Inflammatory macrophage treated with lipopolysaccharide for 4 hours (primary cell): ENCODE results near the gene ZNF740.
"Not testable (repeated sequence)": the region's sequence is repeated elsewhere in the genome, so short reads cannot be mapped to it uniquely, and the experiment has no call there.

Experiments used
- DNase-seq: peaks from one replicate; pipeline ENCODE4 v3.0.0-alpha.2; 2020

The ZNF740 gene

DNA sequence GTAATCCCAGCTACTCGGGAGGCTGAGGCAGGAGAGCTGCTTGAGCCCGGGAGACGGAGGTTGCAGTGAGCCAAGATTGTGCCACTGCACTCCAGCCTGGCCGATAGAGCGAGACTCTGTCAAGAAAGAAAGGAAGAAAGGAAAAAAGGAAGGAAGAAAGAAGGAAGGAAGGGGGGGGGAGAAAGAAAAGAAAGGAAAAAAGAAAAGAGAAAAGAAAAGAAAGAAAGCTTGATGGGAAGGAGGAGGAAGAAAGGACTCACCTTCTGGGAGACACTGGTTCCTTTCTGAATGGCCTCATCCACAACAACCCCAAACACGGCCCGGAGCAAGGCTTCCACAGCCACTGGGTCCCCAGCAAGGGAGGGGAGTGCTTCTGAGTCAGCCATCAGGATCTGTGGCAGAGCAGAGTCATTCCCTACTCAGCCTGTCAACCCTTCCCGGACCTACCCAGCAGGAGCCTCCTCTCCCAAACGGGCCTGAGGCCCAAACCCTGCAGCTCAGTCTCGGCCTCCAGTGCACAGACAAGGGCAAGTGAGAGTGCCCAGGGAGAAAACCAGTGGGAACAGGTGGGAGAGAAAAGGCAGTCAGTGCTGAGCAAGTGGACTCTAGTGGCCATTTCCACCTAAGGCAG, 7.3 kb upstream of the ZNF740 start:
- no peak for DNase-seq

DNA sequence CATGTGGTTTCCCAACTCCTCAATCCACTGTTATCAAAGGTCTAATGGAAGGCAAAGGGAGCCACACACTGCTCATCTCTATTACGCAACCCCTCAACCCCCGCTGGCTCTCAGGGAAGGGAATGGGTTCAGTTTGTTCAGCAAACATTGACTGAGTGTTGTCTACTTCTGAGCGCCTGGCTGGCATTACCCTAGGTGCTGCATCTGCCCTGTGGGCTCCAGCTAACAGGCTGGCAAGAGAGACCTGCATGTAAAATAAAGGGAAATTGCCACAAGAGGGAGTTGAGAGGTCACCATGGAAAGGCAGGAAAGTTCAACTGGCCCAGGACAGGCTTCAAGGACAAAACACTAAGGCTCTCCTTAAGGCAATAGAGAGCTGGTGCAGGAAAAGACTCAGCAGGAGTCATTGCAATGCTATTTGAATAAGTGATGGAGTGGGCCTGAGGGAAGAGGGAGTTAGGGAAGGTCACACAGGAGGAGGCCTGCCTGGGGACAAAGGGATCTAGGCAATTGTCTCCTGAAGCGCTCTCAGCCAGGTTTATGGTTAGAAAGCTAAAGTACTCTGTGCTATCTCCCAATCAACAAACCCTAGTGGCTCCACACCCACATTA, 5.5 kb upstream of the ZNF740 start:
- DNase-seq: peak; percentile 47

DNA sequence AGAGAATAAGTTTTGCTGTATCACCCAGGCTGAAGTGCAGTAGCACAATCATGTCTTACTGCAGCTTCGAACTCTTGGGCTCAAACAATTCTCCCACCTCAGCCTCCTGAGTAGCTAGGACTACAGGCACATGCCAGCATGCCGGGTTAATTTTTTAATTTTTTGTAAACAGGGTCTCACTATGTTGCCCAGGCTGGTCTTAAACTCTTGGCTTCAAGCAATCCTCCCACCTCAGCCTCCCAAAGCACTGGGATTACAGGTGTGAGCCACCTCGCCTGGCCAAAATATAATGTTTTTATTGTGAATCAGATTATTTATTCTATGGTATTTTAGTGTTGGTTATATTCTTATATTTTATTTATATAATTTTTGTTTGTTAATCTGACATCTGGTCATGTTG, 3.8 kb upstream of the ZNF740 start:
- no peak for DNase-seq

DNA sequence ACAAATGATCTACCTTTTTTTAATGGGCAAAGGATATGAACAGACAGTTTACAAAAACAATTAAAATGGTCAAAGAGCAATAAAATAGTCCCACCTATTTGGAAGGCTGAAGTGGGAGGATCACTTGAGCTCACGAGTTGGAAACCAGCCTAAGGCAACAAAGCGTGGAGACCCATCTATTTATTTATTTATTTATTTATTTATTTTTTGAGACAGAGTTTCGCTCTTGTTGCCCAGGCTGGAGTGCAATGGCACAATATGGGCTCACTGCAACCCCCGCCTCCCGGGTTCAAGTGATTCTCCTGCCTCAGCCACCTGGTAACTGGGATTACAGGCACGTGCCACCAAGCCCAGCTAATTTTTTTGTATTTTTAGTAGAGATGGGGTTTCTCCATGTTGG, 3.1 kb upstream of the ZNF740 start:
- DNase-seq: not testable (repeated sequence)

DNA sequence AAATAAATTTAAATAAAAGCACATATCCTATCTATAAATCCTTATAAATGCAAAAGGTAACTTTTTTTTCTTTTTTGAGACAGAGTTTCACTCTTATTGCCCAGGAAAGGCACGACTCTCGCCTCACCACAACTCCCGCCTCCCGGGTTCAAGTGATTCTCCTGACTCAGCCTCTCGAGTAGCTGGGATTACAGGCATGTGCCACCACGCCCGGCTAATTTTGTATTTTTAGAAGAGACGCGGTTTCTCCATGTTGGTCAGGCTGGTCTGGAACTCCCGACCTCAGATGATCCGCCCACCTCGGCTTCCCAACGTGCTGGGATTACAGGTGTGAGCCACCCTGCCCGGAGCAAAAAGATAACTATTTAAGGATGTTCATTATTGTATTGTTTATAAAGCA, 1.7 kb upstream of the ZNF740 start:
- DNase-seq: not testable (repeated sequence)

DNA sequence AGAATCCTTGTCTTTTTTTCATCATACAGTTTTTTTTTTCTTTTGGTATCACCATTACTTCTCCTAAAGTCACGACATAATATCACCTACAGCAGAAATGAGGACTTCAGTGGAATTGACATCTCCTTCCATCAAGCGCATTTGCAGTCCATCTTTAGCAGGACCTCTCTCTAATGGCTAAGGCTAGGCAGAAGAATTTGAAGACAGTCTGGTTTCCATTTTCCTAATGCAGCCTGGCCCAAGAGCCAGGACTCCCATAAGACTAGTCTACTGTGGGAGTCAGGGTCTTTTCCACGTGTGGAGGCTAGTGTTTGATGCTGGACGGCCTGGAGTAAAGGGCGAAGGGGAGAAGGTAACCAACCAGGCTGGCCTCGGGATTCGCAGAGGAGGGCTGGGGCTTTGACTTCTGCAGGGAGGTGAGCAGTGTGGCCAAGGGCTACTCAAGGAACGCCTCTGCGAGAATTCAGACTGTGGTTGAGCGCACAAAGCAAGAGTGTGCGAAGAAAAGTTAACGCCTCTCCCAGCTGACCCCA, 769 bp upstream of the ZNF740 start:
- peak; percentile 27 for DNase-seq

DNA sequence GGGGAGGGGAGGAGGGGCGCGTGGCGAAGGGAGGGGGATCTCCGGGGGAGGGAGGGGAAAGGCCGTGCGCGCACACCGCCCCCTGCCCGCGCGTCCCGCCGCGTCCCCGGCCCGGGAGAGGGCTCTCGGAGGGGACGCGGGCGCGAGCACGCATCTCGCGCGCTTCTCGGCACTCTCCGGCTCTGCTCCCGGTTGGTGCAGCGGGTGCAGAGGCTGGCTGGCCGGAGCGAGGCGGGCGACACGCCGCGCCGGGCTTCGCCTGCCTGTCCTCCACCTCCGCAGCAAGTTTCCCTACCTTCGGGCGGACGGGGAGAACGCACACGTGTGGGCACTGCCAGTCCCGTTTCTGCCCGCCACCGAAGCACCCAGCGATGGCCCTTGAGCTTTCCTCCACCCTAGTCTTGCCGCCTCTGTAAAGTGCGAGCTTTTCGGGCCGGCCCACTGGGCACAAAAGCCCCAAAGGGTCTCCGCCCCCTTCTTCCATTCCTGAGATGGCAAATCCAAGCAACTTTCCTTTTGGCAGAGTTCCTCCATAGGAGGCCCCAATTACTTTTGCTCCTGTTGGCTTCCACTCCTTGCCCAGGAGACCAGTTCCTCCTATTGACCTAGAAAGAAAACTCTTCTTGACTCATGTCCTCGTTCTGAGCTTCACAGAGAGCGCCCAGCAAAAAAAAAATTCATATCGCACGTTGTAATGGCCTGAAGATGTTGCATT, 566 bp downstream of the ZNF740 start:
- DNase-seq: peak; percentile 54

DNA sequence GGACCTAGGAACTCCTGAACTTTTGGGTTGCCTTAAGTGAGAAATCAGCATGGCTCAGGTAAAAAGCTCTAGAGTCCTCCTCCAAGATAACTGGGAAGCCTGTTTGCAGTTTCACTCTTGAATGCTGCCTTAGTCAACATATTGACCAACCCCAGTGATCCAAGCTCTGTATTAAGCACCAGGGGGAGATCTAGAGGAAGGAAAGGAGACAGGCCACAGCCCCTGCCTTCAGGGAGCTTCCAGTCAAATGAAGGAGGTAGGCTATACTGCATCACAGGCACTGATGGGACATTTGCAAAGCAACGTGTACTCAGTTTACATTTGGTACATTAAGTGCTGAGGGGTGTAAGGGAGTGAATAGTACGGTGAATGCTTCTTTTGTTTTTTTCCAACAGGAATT, 1.4 kb downstream of the ZNF740 start:
- DNase-seq: peak; percentile 11

DNA sequence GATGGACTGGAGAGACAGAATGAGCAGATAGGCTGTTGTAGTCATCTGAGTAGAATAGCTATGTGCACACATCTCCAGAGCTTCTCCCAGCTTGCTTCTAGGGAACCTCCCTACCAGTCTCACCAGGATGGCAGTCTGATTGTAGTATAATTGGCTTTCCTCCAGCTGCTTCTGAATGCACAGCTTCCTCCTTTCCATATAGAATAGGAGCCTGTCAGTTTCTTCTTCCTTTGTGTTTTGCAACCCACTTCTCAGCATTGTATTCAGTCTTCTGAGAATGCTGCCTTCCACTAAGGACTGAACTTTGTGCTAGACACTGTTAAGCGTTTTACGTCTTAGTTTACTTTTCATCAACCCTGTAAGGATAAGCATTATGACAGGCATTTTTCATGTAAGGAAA, 2.4 kb downstream of the ZNF740 start:
- DNase-seq: peak; percentile 75

DNA sequence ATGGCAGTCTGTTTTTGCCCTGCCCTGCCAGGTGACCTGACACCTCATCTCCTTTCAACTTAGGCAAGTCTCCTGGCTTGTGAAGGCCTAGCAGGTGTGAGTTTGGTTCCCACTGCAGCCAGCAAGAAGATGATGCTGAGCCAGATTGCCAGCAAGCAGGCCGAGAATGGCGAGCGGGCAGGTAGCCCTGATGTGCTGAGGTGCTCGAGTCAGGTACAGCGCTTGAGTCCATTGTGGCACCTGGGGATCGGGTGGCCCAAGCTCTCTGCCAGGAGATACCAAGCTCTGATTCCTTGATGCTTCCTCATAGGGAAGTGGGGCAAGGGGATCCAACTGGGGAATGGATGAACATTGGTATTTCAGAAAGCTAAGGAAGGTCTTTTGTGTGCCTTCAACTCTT, 4.3 kb downstream of the ZNF740 start:
- no peak for DNase-seq

DNA sequence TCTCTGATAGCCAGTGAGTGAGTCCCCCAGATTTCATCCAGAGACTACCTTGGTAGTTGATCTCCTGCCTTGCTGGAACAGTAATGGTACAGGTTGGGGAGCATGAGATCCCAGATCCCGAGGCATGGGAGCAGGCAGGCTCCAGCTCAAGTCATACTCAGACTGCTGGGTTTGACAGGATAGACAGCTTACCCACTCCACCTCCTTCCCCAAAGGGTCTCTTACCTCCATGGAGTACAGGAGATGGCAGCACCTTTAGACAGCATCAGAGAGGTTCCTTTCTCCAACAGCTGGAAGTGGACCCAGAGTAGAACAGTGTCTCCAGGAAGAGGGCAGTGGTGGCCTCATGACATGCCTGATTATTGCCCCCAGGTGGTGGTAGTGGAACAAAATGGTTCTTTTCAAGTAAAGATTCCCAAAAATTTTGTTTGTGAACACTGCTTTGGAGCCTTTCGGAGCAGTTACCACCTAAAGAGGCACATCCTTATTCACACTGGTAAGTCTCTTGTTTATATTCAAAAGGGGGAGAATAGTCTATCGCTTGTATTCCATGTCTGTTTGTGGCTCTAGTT, 5.1 kb downstream of the ZNF740 start:
- no peak for DNase-seq

DNA sequence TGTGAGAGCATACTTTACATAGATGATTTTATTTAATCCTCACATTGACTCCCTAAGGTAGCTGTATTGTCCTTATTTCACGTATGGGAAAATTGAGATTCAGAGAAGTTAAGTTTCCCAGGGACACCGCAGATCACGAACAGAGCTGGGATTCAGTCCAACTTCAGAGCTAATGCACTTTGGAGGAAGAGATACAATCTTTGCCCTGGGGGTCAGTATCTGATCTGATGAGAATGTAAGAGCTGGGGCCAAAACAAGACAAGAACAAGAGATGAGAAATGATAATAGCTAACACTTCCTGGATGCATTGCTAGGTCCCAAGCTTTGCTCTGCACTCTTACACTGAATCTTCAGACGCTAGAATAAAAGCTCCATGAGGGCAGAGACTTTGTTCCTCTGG, 6.2 kb downstream of the ZNF740 start:
- DNase-seq: no peak

DNA sequence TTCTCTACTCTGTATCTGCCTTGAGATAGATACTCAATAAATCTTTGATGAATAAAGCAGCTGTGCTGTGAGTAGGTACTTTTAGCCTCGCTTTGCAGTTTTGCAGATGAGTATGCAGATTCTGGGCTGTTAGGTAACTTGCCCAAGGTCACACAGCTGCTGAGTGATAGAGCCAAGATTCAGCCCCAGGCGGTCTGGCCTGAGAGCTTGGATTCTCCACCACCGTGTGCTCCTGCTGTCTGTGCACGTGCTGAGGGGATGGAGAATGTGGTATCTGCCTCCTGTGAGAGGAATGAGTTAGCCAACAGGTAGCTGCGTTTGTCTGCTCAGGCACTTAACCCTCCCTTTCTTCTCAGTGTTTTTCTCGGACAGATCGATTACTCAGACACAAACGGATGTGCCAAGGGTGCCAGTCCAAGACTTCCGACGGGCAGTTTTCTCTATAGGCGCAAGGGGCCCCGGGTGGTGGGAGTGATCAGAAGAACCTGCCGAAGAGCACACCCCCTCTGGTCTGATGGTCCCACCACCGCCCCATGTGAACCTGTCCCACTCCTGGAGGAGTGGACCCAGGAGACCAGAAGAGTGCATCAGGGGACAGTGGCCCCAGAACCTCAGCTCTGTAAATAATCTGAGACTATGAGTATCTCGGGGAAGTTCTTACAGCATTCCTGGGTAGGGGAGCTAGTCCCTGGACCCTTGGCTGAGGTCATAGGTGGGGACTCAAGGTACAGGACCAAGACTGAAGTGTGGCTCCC, 6.8 kb downstream of the ZNF740 start:
- no peak for DNase-seq

DNA sequence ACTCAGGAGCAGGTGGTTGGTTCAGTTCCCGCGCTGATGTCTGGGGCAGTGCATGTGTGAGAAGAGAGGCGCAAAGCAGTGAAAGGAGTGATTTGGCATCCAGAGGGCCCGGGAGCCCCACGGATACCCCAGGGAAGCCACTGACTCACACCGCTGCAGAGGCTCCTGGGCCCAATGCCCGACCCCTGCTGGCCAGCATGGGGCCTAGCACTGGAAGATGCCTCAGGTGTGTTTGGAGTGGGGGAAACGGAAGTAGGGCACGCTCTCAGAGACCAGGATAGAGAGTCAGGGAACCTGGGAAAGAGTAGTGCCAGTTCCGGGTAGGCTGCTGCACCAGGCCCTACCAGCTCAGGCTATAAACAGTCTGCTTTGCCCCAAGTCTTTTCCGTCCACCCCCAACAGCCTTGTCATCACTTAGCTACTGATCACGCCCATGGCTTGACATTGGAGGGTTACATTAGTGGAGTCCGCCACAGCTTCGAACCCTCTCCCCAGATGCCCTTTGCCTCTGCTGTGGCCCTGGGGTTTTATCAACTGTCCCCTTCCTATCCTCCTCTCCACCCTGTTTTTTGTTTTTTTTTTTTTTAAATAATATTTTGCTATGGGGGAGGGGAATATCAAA, 9.7 kb downstream of the ZNF740 start:
- no peak for DNase-seq

DNA sequence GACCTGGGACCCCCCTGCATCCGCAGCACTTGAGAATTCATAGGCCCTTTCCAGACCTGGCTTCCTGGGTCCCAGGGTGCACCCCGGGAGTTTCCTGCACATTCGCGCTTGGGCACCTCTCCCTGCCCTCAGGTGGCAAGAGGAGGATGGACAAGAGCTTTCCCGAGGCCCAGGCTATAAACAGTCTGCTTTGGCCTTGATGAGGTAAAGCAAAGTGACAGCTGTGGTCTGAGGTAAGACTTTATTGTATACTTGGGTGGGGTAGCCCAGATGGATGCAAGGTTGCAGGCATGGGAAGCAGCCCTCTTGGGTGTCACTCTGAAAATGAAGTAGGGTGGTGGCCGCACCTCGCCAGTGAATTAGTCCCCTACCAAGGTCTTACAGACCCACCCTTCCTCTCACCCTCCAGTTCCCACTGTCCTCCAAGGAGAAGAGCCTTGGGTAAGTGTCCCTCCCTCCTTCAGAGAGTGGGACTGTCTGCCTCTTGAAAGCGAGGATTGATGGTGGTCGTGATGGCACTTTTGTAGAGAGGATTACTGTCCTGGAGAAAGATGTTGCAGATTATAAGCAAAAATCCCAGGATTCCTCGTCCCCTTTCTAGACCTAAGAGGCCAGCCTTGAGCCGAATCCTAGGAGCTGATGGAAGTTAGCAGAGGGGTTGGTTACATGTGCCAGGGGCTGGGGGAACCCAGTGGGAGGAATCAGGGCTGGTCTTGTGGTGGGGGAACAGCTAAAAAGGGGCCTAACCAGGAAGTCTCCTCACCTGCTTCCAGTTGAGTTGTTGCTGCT, 10.8 kb downstream of the ZNF740 start:
- DNase-seq: no peak

DNA sequence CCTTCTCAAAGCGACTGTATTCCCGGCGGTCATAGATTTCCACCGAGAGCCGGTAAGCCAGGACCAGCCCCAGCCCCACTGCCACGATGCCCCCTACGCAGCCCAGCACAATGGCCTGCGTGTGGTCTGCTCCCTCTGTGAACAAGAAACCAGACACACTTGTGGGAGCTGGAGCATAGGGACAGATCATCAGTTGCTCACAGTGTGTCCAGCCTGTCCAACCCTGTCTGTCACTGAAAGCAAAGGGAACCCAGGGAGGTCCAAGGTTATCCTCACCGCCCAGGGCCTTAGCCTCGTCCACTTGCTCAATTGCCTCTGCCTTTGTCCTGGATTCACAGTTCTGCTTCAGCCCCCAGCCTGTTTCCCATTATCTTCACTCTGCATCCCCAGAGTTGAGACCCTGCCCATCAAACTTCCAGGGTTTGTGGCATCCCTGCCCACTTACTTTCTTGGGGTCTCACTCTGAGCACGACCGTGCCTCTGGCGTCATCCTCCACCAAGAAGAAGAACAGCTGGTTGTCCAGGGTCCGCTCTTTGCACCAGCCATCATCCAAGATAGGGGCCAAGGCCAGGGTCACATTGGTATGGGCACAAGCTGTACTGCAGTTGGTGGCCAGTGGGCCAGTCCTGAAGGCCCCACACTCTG, 11.5 kb downstream of the ZNF740 start:
- no peak for DNase-seq

DNA sequence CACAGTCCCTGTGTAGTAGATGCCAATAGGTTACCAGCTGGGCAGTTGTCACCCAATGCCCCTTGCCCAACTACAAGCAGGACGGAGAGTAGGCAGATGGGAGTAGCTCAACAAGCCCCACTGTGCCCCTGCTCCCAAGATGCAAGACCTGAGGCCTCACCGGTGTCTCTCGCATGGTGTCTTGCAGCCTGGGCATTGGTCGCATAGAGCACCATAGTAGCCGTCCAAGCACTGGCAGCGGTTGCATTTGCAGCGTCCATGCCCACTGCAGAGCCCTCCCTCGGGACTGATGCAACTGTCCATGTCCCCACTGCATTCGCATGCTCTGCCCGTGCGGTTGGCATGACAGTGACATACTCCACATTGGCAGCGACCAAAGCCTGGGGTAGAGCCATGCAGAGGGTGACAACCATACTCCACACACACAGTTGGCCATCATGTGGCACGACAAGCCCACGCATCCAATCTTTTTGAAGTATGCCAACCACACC, 12.1 kb downstream of the ZNF740 start:
- no peak for DNase-seq

DNA sequence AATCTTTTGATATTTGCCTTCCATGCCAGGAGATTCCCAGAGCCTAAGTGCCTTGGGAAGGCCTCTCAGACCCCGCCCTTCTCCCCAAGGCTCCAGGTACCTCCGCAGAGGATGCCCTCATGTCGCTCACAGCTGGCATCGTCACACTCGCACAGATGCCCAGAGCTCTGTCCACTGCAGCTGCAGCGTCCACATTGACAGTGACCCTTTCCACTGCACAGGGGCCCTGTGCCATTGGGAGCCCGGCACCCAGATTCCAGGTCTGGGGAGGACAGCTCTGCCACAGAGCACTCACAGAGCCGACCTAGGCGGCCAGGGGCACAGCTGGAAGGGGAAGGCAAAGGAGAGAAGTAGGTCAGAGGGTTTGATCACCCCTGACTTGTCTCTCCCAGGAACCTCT, 12.5 kb downstream of the ZNF740 start:
- no peak for DNase-seq

DNA sequence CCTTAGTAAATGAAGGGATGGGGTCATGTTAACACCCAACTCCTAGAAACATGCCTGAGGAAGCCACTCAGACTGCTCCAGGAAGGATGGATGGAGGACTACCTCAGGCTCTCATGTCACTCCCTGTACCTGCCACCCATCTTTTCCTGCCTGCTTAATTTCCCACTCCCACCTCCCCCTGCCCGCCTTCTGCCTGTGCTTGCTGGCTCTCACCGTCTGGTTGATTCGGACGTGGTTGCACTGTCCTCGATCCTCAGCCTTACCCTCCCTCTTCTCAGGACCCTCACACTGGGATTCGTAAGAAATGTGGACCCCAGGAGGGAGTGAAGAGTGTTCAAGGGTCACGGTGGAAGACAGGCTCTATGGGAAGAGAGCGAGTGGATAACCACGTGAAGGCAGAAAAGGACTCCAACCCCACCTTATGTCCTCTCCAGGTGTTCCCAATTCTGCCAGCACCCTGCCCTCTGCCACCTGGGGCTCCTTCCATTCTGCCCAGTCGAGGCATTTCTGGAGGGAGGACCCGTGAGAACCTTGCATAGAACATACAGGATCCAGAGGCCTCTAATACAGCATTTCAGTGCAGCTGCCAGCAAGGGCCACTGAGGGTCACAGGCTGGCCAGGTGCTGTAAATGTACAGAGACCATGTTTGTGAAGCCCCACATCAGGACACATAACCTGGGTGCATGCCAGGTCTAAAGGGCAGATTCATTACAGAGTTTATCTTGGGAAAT, 13.6 kb downstream of the ZNF740 start:
- DNase-seq: no peak

DNA sequence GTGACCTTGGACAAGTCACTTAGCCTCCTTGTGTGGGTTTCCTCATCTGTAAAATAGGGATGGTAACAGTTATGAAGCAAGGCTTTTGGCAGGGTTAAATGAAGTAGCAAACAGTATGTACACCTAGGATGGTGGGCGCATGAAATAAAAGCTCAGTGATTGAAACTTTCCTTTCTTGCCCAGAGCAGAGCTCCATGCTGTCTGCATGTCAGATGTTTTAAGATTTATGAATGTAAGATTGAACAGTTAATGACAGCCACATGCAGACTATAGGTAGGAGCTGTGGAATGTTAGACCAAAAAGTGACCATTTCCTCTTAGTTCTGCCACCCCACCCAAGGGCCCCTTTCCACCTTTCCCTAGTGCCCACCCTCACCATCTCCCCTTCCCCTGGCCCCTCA, 14.5 kb downstream of the ZNF740 start:
- DNase-seq: no peak
